ENCODE measurements around the gene PRKCB. TPM values are rescaled to one million over a fixed set of nuclear protein-coding genes. Genes with fewer than 3 reads are reported as not detected.

The PRKCB gene
- total RNA-seq, 1 donor from 2014 or later, result 28.7 TPM

- no peak for DNase-seq (ENCODE audit: low spot score)
- no peak for TF ChIP-seq CTCF (IDR thresholded peaks at IDR 0.05; ENCODE audit: unreplicated experiment)
- peaks cover 5% of the 10 kb centered on the region for H3K27me3 Mint-ChIP-seq (ENCODE audit: unreplicated experiment)
- H3K4me1 Mint-ChIP-seq (ENCODE audit: unreplicated experiment), result peaks cover 43% of the 10 kb centered on the region
- peaks cover 8% of the 10 kb centered on the region for H3K36me3 Mint-ChIP-seq (ENCODE audit: low read depth, unreplicated experiment)
- H3K9me3 Mint-ChIP-seq (ENCODE audit: unreplicated experiment), result no peaks in the 10 kb centered on the region
- H3K27ac Mint-ChIP-seq (ENCODE audit: unreplicated experiment), result peak overlapping the region; percentile 68
- H3K4me3 Mint-ChIP-seq (ENCODE audit: unreplicated experiment), result peak overlapping the region; percentile 20
Measured at GRCh38 chr16:24124291-24124690, 288.5 kb downstream of the PRKCB start.

GRCh38 chr16:24125214-24125613 lies 289.4 kb downstream of the PRKCB start:
- Mint-ChIP-seq H3K4me1 (ENCODE audit: unreplicated experiment) (peaks cover 42% of the 10 kb centered on the region), H3K36me3 (ENCODE audit: low read depth, unreplicated experiment) (peaks cover 8% of the 10 kb centered on the region), H3K4me3 (ENCODE audit: unreplicated experiment) (no peak overlapping the region), H3K9me3 (ENCODE audit: unreplicated experiment) (no peaks in the 10 kb centered on the region), H3K27me3 (ENCODE audit: unreplicated experiment) (peaks cover 4% of the 10 kb centered on the region), H3K27ac (ENCODE audit: unreplicated experiment) (peak overlapping the region; percentile 82)
- no peak for TF ChIP-seq CTCF (IDR thresholded peaks at IDR 0.05; ENCODE audit: unreplicated experiment)
- DNase-seq (ENCODE audit: low spot score), result peak; percentile 15

GRCh38 chr16:24129412-24129918 lies 293.7 kb downstream of the PRKCB start:
- no peaks in the 10 kb centered on the region for H3K36me3 Mint-ChIP-seq (ENCODE audit: low read depth, unreplicated experiment)
- H3K4me1 Mint-ChIP-seq (ENCODE audit: unreplicated experiment), result peaks cover 34% of the 10 kb centered on the region
- H3K27me3 Mint-ChIP-seq (ENCODE audit: unreplicated experiment), result no peaks in the 10 kb centered on the region
- no peak overlapping the region for H3K4me3 Mint-ChIP-seq (ENCODE audit: unreplicated experiment)
- no peak for TF ChIP-seq CTCF (IDR thresholded peaks at IDR 0.05; ENCODE audit: unreplicated experiment)
- DNase-seq (ENCODE audit: low spot score), result no peak
- H3K27ac Mint-ChIP-seq (ENCODE audit: unreplicated experiment), result no peak overlapping the region
- H3K9me3 Mint-ChIP-seq (ENCODE audit: unreplicated experiment), result peaks cover 4% of the 10 kb centered on the region

GRCh38 chr16:24130494-24131085 lies 294.8 kb downstream of the PRKCB start:
- no peak overlapping the region for H3K4me3 Mint-ChIP-seq (ENCODE audit: unreplicated experiment)

More at GRCh38 chr16:24130494-24131085, 294.8 kb downstream of the PRKCB start:
- Mint-ChIP-seq H3K9me3 (ENCODE audit: unreplicated experiment) (peaks cover 4% of the 10 kb centered on the region), H3K4me1 (ENCODE audit: unreplicated experiment) (peaks cover 22% of the 10 kb centered on the region), H3K27me3 (ENCODE audit: unreplicated experiment) (no peaks in the 10 kb centered on the region), H3K36me3 (ENCODE audit: low read depth, unreplicated experiment) (no peaks in the 10 kb centered on the region), H3K27ac (ENCODE audit: unreplicated experiment) (no peak overlapping the region)
- TF ChIP-seq CTCF (IDR thresholded peaks at IDR 0.05; ENCODE audit: unreplicated experiment), result no peak
- DNase-seq (ENCODE audit: low spot score), result no peak
